Loucy (cell line): Measurements from ENCODE around the gene NKAIN2.

Experiments
- CTCF ChIP-seq: fragments of 200-600 bp; sonication (generic); conservative IDR thresholded peaks from 2 replicates; pipeline ENCODE4 v1.5.1; 2014; ENCODE audit warnings: mild to moderate bottlenecking, antibody characterized with exemption, low read length
- EZH2phosphoT487 ChIP-seq: fragments of 200-600 bp; IDR thresholded peaks from 2 replicates; pipeline ENCODE4 v1.6.1; 2018; ENCODE audit warnings: antibody characterized with exemption, mild to moderate bottlenecking, moderate library complexity, borderline replicate concordance

GRCh38 chr6:124668028-124668427, 864.4 kb downstream of the NKAIN2 start:
- no peak for TF ChIP-seq CTCF
- no peak for TF ChIP-seq EZH2phosphoT487
